Tongue (tissue), 2 donors: ENCODE measurements around the gene GNG4. TPM values are rescaled to one million over a fixed set of nuclear protein-coding genes. Genes with fewer than 3 reads are reported as not detected.
"Not testable (repeated sequence)": the region's sequence is repeated elsewhere in the genome, so short reads cannot be mapped to it uniquely, and the experiment has no call there.

Source experiments
- DNase-seq: peaks from one replicate; pipeline ENCODE4 v3.0.0-alpha.2; 2015
- total RNA-seq: library from RNA; depleted of rRNA; stranded (reverse); fragments of >200 nt; gene quantifications from one replicate; pipeline ENCODE4 v1.2.3, GENCODE V29; 2014

GNG4 gene
- total RNA-seq, 1 donor from 2014 or later: 0.51 TPM

- no peak for DNase-seq
These were observed 64.6 kb downstream of the GNG4 start for GRCh38 chr1:235584973-235585372.

- no peak for DNase-seq
These were observed 66.0 kb downstream of the GNG4 start for GRCh38 chr1:235583511-235584001.

GRCh38 chr1:235582130-235582529 is 67.5 kb downstream of the GNG4 start:
- no peak for DNase-seq

GRCh38 chr1:235579891-235580290 is 69.7 kb downstream of the GNG4 start:
- no peak for DNase-seq

- DNase-seq: no peak
These were observed 74.0 kb downstream of the GNG4 start for GRCh38 chr1:235575597-235575996.

- no peak for DNase-seq
These were observed 75.7 kb downstream of the GNG4 start for GRCh38 chr1:235573880-235574279.

GRCh38 chr1:235572971-235573370 is 76.6 kb downstream of the GNG4 start:
- not testable (repeated sequence) for DNase-seq

- no peak for DNase-seq
These were observed 78.1 kb downstream of the GNG4 start for GRCh38 chr1:235571482-235571881.

GRCh38 chr1:235567812-235568503 is 81.6 kb downstream of the GNG4 start:
- no peak for DNase-seq

GRCh38 chr1:235566084-235566483 is 83.5 kb downstream of the GNG4 start:
- DNase-seq: no peak

- DNase-seq: no peak
These were observed 86.0 kb downstream of the GNG4 start for GRCh38 chr1:235563513-235564061.

GRCh38 chr1:235562589-235562988 is 87.0 kb downstream of the GNG4 start:
- no peak for DNase-seq

- DNase-seq: no peak
These were observed 90.9 kb downstream of the GNG4 start for GRCh38 chr1:235558621-235559169.

- no peak for DNase-seq
These were observed 92.1 kb downstream of the GNG4 start for GRCh38 chr1:235557495-235557894.

GRCh38 chr1:235556807-235557206 is 92.8 kb downstream of the GNG4 start:
- DNase-seq: no peak

- peak; percentile 16 for DNase-seq
These were observed 96.5 kb downstream of the GNG4 start for GRCh38 chr1:235553112-235553551.

GRCh38 chr1:235552146-235552716 is 97.4 kb downstream of the GNG4 start:
- DNase-seq: no peak

GRCh38 chr1:235549351-235550139 is 100.0 kb downstream of the GNG4 start:
- no peak for DNase-seq

- DNase-seq: not testable (repeated sequence)
These were observed 103.0 kb downstream of the GNG4 start for GRCh38 chr1:235546369-235547155.

GRCh38 chr1:235545292-235545930 is 104.2 kb downstream of the GNG4 start:
- no peak for DNase-seq

- DNase-seq: not testable (repeated sequence)
These were observed 106.7 kb downstream of the GNG4 start for GRCh38 chr1:235542845-235543244.
